Myometrial cell (primary cell): Measurements from ENCODE around the gene COX6B2. TPM values are rescaled to one million over a fixed set of nuclear protein-coding genes. Genes with fewer than 3 reads are reported as not detected.

Experiments
- total RNA-seq: library from RNA; depleted of rRNA; stranded (reverse); fragments of >200 nt; gene quantifications from 2 replicates; pipeline ENCODE4 v1.2.3, GENCODE V29; 2015

The COX6B2 gene, protein sequence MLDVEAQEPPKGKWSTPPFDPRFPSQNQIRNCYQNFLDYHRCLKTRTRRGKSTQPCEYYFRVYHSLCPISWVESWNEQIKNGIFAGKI
- total RNA-seq: under 0.01 TPM in 1 of 2 replicates, not detected in the other

DNA sequence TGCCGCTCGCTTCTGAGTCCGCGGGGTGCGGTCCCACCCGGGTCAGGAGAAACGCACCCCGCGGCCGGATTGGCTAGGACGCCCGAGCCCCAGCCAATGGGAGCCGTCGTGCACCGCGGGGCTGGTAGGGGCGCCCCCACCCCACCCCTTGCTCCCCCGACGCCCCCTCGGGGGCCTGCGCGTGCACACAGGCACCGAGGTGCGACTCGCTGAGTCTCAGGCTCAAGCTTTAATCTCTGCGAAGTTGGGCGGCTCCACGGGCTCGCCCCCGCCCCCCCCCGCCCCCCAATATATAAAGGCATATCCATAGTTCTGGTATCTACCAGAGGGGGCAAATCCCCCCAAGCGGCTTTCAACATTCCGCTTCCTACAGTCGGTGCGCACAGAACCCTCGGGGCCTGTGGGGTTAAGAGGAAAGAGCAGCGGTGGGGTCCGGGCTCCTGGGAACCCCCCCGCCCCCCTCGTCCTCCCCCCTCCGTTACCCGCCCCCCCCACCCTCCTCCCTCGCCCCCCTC lies at the start of gene COX6B2:
COX6B2 (minus strand) TSS at position 22 of the 515 bp plus-strand sequence. CDS start 198 bp downstream, outside the sequence.

GRCh38 chr19:55385724-55386492 lies 31.4 kb upstream of the COX6B2 start, which contains the start of gene RPL28:
Gene RPL28, plus strand, starts transcription at chr19:55385932. Its CDS starts 426 bp downstream, at chr19:55386358.

GRCh38 chr19:55384131-55384919 lies 29.8 kb upstream of the COX6B2 start, which contains the start of gene TMEM238:
Gene TMEM238, minus strand, starts transcription at chr19:55384292. Its CDS starts 33 bp downstream, at chr19:55384259.

DNA sequence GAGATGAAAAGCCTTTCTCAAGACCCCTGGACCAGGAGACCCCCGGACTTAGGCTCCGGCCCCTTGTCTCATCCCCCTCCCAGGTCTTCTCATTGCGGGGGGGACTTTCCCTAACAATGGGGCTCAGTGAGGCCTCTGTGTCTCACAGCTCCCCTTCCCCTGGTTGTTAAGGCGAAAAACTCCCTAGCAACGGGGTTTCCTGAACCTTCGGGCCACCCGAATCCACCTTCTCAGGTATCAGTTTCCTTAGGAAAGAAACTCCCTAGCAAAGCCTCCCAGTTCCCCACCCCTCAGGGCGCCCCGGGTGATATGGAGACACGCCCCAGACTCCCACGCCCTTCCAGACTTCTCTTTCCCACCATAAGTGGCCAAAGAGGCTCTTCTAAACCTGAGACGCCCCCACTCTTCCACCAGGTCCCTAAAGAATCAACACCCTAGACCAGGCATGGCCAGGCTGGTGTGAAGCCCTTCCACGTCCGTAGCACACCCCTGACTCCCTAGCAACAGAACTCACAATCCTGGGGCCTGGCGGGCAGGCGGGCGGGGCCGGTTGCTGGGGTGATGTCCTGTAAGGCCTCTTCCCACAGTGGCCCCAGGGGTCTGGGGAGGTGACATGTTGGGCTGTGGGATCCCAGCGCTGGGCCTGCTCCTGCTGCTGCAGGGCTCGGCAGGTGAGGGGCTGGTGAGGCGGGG lies 21.9 kb upstream of the COX6B2 start, which contains the start of gene TMEM190:
TMEM190 (plus strand) TSS at position 586 of the 693 bp plus-strand sequence; CDS start at position 614, 28 bp downstream.

DNA sequence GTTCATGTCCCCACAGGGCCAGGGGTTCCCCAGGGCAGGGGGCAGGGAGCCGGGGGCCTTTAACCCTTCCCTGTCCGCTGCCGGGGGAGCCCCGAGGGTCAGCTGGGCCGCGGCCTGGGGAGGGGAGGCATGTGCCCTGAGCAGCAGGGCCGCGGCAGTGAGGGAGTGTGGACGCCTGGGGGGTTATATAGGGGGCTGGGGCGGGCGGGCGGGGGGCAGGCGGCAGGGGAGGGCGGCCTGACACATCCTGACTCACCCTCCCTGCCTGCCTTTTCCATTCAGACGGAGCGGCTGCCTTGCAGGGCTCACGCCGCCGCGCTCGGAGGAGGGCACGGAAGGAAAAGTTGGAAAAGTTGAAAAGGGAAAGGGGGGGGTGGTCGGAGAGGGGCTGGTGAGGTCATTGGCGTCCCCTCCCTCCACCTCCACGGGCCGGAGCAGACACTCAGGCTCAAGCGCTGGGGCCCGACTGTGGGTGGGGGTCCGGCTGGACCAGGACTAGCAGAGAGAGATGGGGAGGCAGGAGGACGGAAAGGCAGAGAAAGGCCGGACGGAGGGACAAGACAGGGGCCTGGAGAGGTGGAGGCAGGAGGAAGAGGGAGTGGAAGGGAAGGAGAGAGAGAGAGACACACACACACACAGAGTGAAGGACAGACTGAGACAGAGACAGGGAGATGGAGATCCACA lies 15.9 kb upstream of the COX6B2 start, which contains the start of gene IL11:
IL11 (minus strand) TSS at position 159 of the 684 bp plus-strand sequence; CDS start at position 6, 153 bp downstream.

DNA sequence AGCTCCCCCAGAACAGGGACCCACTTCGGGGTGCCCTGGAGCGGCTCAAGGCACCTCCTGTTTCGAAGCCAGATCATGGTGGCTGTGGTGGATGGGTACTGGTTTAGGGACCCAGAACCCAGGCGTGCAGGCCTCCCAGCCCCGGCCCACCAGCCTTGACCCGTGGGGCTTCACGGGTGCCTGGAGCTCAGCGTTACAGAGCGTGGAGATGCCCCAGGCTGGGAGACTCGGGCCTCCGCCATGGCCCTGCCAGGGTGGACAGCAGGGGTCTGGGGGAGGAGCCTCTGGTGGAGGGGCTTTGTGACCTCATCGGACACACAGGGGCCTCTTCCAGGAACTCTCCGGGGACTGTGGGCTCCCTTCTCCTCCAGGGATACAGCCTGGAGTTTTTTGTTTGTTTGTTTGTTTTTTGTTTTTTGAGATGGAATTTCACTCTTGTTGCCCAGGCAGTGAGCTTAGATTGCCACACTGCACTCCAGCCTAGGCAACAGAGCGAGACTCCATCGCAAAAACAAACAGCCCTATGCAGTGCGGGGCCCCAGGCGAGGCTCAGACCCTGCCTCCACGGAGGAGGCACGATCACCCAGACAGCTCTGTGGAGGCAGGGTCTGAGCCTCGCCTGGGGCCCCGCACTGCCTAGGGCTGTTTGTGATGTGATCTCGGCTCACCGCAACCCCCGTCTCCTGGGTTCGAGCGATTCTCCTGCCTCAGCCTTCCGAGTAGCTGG lies 8.6 kb upstream of the COX6B2 start, which contains the start of gene GARIN5B:
GARIN5B (minus strand) TSS at position 271 of the 727 bp plus-strand sequence; CDS start at position 77, 194 bp downstream.

DNA sequence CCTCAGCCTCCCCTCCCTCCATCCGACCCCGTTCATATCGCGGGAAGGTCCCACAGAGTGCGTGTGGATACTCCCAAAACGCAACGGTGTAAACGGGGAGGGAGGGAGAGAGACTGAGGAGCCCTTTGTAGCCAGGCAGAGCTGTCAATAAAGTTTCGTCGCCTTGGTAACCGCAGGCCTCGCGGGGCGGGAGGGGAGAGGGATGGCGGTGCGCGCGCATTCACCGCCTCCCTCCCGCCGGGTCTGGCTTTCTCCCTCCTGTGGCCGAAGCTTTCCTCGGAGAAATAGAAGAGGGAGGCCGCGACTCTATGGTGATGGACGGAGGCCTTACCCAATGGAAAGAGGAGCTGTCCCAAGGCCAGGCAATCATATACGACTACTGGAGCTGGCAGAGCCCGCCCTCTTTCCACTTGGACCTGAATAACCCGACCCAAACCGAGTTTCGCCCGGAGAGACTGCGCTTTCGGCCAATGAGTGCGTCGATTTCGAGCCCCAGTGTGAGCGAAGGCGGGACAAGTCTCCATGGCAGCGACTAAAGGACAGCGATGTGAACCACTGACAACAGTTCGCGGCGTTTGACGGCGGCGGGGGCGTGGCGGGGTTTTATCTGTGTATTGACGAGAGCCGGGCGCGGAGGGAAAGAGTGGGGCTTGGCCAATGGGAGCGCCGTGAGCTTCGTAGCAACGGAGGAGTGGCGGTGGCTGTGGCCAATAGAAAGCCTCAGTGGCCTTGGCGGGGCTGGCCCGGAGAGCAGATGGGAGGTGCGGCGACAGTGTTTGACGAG lies 15.2 kb downstream of the COX6B2 start, which contains the start of gene KMT5C:
KMT5C (plus strand) TSS at position 772 of the 784 bp plus-strand sequence. CDS start 2,061 bp downstream, outside the sequence.

DNA sequence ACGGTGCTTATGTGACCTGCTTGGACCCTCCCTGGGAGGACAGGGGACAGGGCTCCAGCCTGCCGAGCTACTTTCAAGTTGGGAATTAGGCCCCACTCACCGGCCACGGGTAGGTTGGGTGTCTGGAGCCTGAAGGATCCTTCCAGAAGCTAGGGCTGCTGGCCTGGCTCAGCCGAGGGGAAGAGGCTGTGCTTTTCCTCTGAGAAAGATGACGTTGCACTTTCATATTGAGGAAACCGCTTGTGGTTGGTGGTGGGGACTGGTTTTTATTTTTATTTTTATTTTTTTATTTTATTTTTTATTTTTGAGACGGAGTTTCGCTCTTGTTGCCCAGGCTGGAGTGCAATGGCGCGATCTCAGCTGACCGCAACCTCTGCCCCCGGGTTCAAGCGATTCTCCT lies 29.3 kb downstream of the COX6B2 start, which contains the start of gene TMEM150B:
TMEM150B (minus strand) TSS at position 170 of the 400 bp plus-strand sequence. CDS start 4,305 bp downstream, outside the sequence.

Other genes with a start within 250 kb of the COX6B2 start
- 51.2 and 74.1 TPM in 2 replicates for gene PPP1R12C, start 237.1 kb downstream of the COX6B2 start, total RNA-seq
- gene TNNT1, start 205.5 kb downstream of the COX6B2 start, total RNA-seq: 6.2 and 6.3 TPM in 2 replicates
- gene TNNI3, start 197.0 kb downstream of the COX6B2 start, total RNA-seq: not detected in 2 replicates
- gene DNAAF3, start 188.1 kb downstream of the COX6B2 start, total RNA-seq: 0.71 TPM in 1 of 2 replicates, not detected in the other
- gene SYT5, start 174.4 kb downstream of the COX6B2 start, total RNA-seq: 0.29 TPM in 1 of 2 replicates, not detected in the other
- 6.9 and 14.5 TPM in 2 replicates for gene PTPRH, start 145.2 kb downstream of the COX6B2 start, total RNA-seq
- 0.86 and 1.8 TPM in 2 replicates for gene TMEM86B, start 126.0 kb downstream of the COX6B2 start, total RNA-seq
- 31.7 and 45.6 TPM in 2 replicates for gene PPP6R1, start 95.7 kb downstream of the COX6B2 start, total RNA-seq
- 70.7 and 106 TPM in 2 replicates for gene HSPBP1, start 74.6 kb downstream of the COX6B2 start, total RNA-seq
- gene BRSK1, start 70.7 kb downstream of the COX6B2 start, total RNA-seq: 4.3 and 9.0 TPM in 2 replicates
- not detected in 2 replicates for gene TMEM150B, start 29.4 kb downstream of the COX6B2 start, total RNA-seq
- 6.9 and 11.0 TPM in 2 replicates for gene KMT5C, start 14.8 kb downstream of the COX6B2 start, total RNA-seq
- not detected in 2 replicates for gene GARIN5B, start 8.5 kb upstream of the COX6B2 start, total RNA-seq
- 1.8 and 4.3 TPM in 2 replicates for gene IL11, start 15.7 kb upstream of the COX6B2 start, total RNA-seq
- not detected in 2 replicates for gene TMEM190, start 22.1 kb upstream of the COX6B2 start, total RNA-seq
- gene TMEM238, start 29.6 kb upstream of the COX6B2 start, total RNA-seq: not detected in 2 replicates
- gene RPL28, start 31.2 kb upstream of the COX6B2 start, total RNA-seq: 437 and 447 TPM in 2 replicates
- 121 and 166 TPM in 2 replicates for gene UBE2S, start 53.1 kb upstream of the COX6B2 start, total RNA-seq
- not detected in 2 replicates for gene SHISA7, start 88.6 kb upstream of the COX6B2 start, total RNA-seq
- gene ISOC2, start 106.9 kb upstream of the COX6B2 start, total RNA-seq: 120 and 181 TPM in 2 replicates
- 0.29 TPM in 1 of 2 replicates, not detected in the other for gene C19orf85, start 110.0 kb upstream of the COX6B2 start, total RNA-seq
- 2.5 and 2.6 TPM in 2 replicates for gene ZNF628, start 121.9 kb upstream of the COX6B2 start, total RNA-seq
- 37.4 and 39.8 TPM in 2 replicates for gene NAT14, start 130.5 kb upstream of the COX6B2 start, total RNA-seq
- gene SSC5D, start 133.7 kb upstream of the COX6B2 start, total RNA-seq: 2.3 and 6.7 TPM in 2 replicates
- not detected in 2 replicates for gene SBK2, start 182.4 kb upstream of the COX6B2 start, total RNA-seq
- 0.58 TPM in 1 of 2 replicates, not detected in the other for gene SBK3, start 190.8 kb upstream of the COX6B2 start, total RNA-seq
- gene ZNF579, start 226.1 kb upstream of the COX6B2 start, total RNA-seq: 6.1 and 6.6 TPM in 2 replicates
- gene FIZ1, start 244.8 kb upstream of the COX6B2 start, total RNA-seq: 1.9 and 3.2 TPM in 2 replicates
- gene ZNF524, start 245.6 kb upstream of the COX6B2 start, total RNA-seq: 10.5 and 35.7 TPM in 2 replicates